K562 (cell line): Measurements from ENCODE around the gene NUDT15. TPM values are rescaled to one million over a fixed set of nuclear protein-coding genes. Genes with fewer than 3 reads are reported as not detected.

Experiments
- C11orf30 ChIP-seq: fragments of 450-650 bp; IDR thresholded peaks from 2 replicates; pipeline ENCODE4 v1.6.1; 2016; ENCODE audit warnings: low read depth, mild to moderate bottlenecking
- FOXM1 ChIP-seq, 2 experiments: fragments of 450-650 bp in 1 of 2; sonication (generic) in 1 of 2; formaldehyde crosslinking in 1 of 2; IDR thresholded peaks; 2 replicates each; pipeline versions ENCODE4 v1.6.1 to v1.9.0; 2017 to 2022; ENCODE audit warnings: low read depth in 2 of 2, mild to moderate bottlenecking in 2 of 2, missing genetic modification reagents in 1 of 2, moderate library complexity in 1 of 2
- GMEB1 ChIP-seq: fragments of 250-450 bp; sonication (Bioruptor Pico); IDR thresholded peaks from 2 replicates; pipeline ENCODE4 v1.4.0; 2020; ENCODE audit warnings: mild to moderate bottlenecking
- MGA ChIP-seq: fragments of 450-650 bp; IDR thresholded peaks from 2 replicates; pipeline ENCODE4 v1.6.1; 2016; ENCODE audit warnings: mild to moderate bottlenecking, moderate library complexity
- NRF1 ChIP-seq, 2 experiments: fragments of 450-650 bp; IDR thresholded peaks in 1 of 2; conservative IDR thresholded peaks in 1 of 2; 2 replicates each; pipeline ENCODE4 v1.6.1; 2014; ENCODE audit warnings: mild to moderate bottlenecking in 2 of 2
- PHF20 ChIP-seq: fragments of 450-650 bp; IDR thresholded peaks from 2 replicates; pipeline ENCODE4 v1.6.1; 2018; ENCODE audit not compliant: partially characterized antibody
- SP1 ChIP-seq: sonication (generic); formaldehyde crosslinking; IDR thresholded peaks from 2 replicates; pipeline ENCODE4 v1.8.1; 2022; ENCODE audit warnings: mild to moderate bottlenecking, missing genetic modification reagents
- TAF9B ChIP-seq: fragments of 450-650 bp; IDR thresholded peaks from 2 replicates; pipeline ENCODE4 v1.6.1; 2018; ENCODE audit warnings: mild to moderate bottlenecking; ENCODE audit not compliant: partially characterized antibody
- polyA plus RNA-seq, 8 experiments: library from polyadenylated mRNA; depleted of rRNA in 4 of 8; stranded (reverse) in 5 of 8; unstranded in 3 of 8; fragments of >200 nt; fragmentation: Nextera tagmentation in 2 of 8; fragmentation: Illumina TruSeq in 1 of 8; extraction: Ambion mirVana in 2 of 8; extraction: Trizol in 1 of 8; gene quantifications; 2 replicates each; pipeline versions ENCODE4 v1.2.1 to v1.2.3, GENCODE V29; 2011 to 2014; ENCODE audit warnings: inconsistent platforms in 1 of 8, missing spikeins in 1 of 8
- total RNA-seq, 7 experiments: library from RNA; depleted of rRNA in 6 of 7; stranded (reverse); fragments of >200 nt in 6 of 7; fragmentation: Illumina TruSeq in 2 of 7; extraction: Trizol in 2 of 7; gene quantifications; 2 replicates each; pipeline versions ENCODE4 v1.2.1 to v1.2.3, GENCODE V29; 2011 to 2021; ENCODE audit warnings: low replicate concordance in 1 of 7
- TF ChIP-seq, protein P1 (sequence below): fragments of 450-650 bp; IDR thresholded peaks from 2 replicates; pipeline ENCODE4 v1.6.1; 2016; ENCODE audit warnings: antibody characterized with exemption
- TF ChIP-seq, protein P2 (sequence below): fragments of 250-450 bp; sonication (Bioruptor Pico); IDR thresholded peaks from 2 replicates; pipeline ENCODE4 v1.8.0; 2021; ENCODE audit warnings: mild to moderate bottlenecking, moderate library complexity

NUDT15 gene
- total and polyA plus RNA-seq, 9 of the 15 experiments (the other 6 are each of a cell fraction or from before 2014, with no cell fraction given) = 14.2 to 26.9 (median 21.6) TPM

DNA sequence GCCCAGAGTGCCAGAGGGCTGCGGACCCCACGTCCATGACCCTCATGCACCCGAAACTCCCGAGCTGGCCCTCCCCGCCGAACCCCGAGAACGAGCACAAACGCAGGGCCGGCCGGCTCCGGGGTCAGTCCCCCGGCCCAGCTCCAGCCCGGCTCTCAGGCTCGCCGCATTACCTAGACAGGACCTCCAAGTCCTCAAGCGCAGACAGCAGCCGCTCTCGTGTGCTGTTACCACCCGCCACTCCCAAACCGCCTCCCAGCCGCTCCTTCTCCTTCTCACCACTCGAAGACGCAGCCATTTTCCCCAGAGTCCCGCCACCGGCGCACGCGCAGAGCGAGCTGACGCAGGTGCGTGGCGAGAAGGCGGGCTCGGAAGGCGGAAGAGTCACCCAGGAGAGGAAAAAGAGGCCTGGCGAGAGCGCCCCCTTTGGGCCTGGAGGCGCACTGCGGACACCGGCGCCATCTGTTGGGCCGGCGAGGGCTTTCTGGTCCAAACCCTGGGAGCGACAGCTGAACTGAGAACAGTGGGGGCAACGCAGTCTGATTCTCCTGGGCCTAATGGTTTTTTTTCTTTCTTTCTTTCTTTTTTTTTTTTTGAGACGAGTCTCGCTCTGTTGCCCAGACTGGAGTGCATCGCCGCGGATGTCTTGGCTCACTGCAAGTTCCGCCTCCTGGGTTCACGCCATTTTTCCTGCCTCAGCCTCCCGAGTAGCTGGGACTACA is 57.4 kb downstream of the NUDT15 start, which contains the start of gene MED4 (continued):
- TF ChIP-seq, protein P1, sequence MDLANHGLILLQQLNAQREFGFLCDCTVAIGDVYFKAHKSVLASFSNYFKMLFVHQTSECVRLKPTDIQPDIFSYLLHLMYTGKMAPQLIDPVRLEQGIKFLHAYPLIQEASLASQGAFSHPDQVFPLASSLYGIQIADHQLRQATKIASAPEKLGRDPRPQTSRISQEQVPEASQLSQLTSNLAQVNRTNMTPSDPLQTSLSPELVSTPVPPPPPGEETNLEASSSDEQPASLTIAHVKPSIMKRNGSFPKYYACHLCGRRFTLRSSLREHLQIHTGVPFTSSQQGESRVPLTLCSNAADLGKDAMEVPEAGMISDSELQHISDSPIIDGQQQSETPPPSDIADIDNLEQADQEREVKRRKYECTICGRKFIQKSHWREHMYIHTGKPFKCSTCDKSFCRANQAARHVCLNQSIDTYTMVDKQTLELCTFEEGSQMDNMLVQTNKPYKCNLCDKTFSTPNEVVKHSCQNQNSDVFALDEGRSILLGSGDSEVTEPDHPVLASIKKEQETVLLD = peak; percentile 95
- peak; percentile 94 for TF ChIP-seq TAF9B
- peak; percentile 95 for TF ChIP-seq C11orf30
- TF ChIP-seq FOXM1 (IDR thresholded peaks at IDR 0.05; ENCODE audit: low read depth) = 0 out of 2 replicates have a peak, but pooled peaks have one; percentile 31
- TF ChIP-seq FOXM1 (CRISPR knock-in tag; IDR thresholded peaks at IDR 0.05; ENCODE audit: low read depth) = no peak
- TF ChIP-seq, protein P2, sequence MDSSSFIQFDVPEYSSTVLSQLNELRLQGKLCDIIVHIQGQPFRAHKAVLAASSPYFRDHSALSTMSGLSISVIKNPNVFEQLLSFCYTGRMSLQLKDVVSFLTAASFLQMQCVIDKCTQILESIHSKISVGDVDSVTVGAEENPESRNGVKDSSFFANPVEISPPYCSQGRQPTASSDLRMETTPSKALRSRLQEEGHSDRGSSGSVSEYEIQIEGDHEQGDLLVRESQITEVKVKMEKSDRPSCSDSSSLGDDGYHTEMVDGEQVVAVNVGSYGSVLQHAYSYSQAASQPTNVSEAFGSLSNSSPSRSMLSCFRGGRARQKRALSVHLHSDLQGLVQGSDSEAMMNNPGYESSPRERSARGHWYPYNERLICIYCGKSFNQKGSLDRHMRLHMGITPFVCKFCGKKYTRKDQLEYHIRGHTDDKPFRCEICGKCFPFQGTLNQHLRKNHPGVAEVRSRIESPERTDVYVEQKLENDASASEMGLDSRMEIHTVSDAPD (CRISPR knock-in tag) = no peak
- peak; percentile 43 for TF ChIP-seq MGA
- peak; percentile 92 for TF ChIP-seq GMEB1
- peak; percentile 95 to 96 for TF ChIP-seq NRF1 (conservative IDR thresholded peaks at IDR 0.05 in 1 of 2, IDR thresholded peaks at IDR 0.05 in 1 of 2)
- peak; percentile 80 for TF ChIP-seq PHF20
- peak; percentile 70; the same call in 1 of the 2 replicates for TF ChIP-seq SP1
